A673 (cell line): ENCODE results near the gene FIS1.
"Not testable (repeated sequence)": the region's sequence is repeated elsewhere in the genome, so short reads cannot be mapped to it uniquely, and the experiment has no call there.

Experiments
- CTCF ChIP-seq: fragments of 300-800, 200-600 bp; sonication (generic); conservative IDR thresholded peaks from 2 replicates; pipeline ENCODE4 v1.5.1; 2017; ENCODE audit warnings: low read depth, mild to moderate bottlenecking, antibody characterized with exemption, low read length, moderate library complexity, mixed read lengths
- EZH2 ChIP-seq: fragments of 200-600 bp; sonication (generic); IDR thresholded peaks from 2 replicates; pipeline ENCODE4 v1.6.1; 2017; ENCODE audit warnings: borderline replicate concordance, low read depth, mild to moderate bottlenecking, mixed read lengths, antibody characterized with exemption, low read length; ENCODE audit not compliant: poor library complexity, severe bottlenecking

GRCh38 chr7:101199522-101199921 lies 45.4 kb downstream of the FIS1 start:
- not testable (repeated sequence) for TF ChIP-seq CTCF, EZH2
